Endodermal cell (in vitro differentiated cells): ENCODE results near the gene ZBTB39. TPM values are rescaled to one million over a fixed set of nuclear protein-coding genes. Genes with fewer than 3 reads are reported as not detected.

Source experiments
- DNase-seq: peaks from one replicate; pipeline ENCODE4 v3.0.0-alpha.2; 2017
- H3K27ac ChIP-seq: 2 replicates; pipeline ENCODE4 v1.5.1; 2013; ENCODE audit warnings: mild to moderate bottlenecking, low read depth, low read length, moderate library complexity
- H3K27me3 ChIP-seq: 2 replicates; pipeline ENCODE4 v1.6.1; 2013; ENCODE audit warnings: mild to moderate bottlenecking, low read length, moderate library complexity; ENCODE audit not compliant: insufficient read depth, control insufficient read depth, poor library complexity, severe bottlenecking
- H3K36me3 ChIP-seq: 2 replicates; pipeline ENCODE4 v1.7.0; 2013; ENCODE audit warnings: mild to moderate bottlenecking, low read length, moderate library complexity; ENCODE audit not compliant: control insufficient read depth, insufficient read depth
- H3K4me1 ChIP-seq: one replicate; pipeline ENCODE4 v1.7.0; 2013; ENCODE audit warnings: low read length; ENCODE audit not compliant: control insufficient read depth, insufficient read depth
- H3K4me3 ChIP-seq: 2 replicates; pipeline ENCODE4 v1.5.1; 2013; ENCODE audit warnings: mild to moderate bottlenecking, low read length, moderate library complexity
- H3K9ac ChIP-seq: 2 replicates; pipeline ENCODE4 v1.6.1; 2013; ENCODE audit warnings: mild to moderate bottlenecking, low read length, moderate library complexity; ENCODE audit not compliant: poor library complexity, severe bottlenecking; ENCODE audit errors: extremely low read depth
- H3K9me3 ChIP-seq: 2 replicates; pipeline ENCODE4 v1.6.1; 2013; ENCODE audit warnings: mild to moderate bottlenecking, low read length, moderate library complexity; ENCODE audit not compliant: control insufficient read depth
- H3K27ac Mint-ChIP-seq: 2 replicates; pipeline ENCODE4 v1.8.0; 2020; ENCODE audit warnings: mixed read lengths
- H3K27me3 Mint-ChIP-seq: 2 replicates; pipeline ENCODE4 v1.8.0; 2021; ENCODE audit warnings: mild to moderate bottlenecking, mixed read lengths; ENCODE audit not compliant: insufficient read depth
- H3K36me3 Mint-ChIP-seq: 2 replicates; pipeline ENCODE4 v1.8.0; 2020; ENCODE audit warnings: low read depth, mixed read lengths
- H3K4me1 Mint-ChIP-seq: 2 replicates; pipeline ENCODE4 v1.8.0; 2020; ENCODE audit warnings: mixed read lengths
- H3K4me3 Mint-ChIP-seq: 2 replicates; pipeline ENCODE4 v1.8.0; 2020; ENCODE audit warnings: mild to moderate bottlenecking, moderate library complexity, mixed read lengths
- H3K9me3 Mint-ChIP-seq: 2 replicates; pipeline ENCODE4 v1.8.0; 2020; ENCODE audit warnings: mild to moderate bottlenecking, mixed read lengths
- WGBS, 2 experiments: methylation state at CpG; one replicate each; pipeline versions ENCODE4 v1.1.5 to v1.1.7; 2013; ENCODE audit warnings: missing lambda C conversion rate in 2 of 2, mixed read lengths in 1 of 2; ENCODE audit not compliant: insufficient coverage in 1 of 2, insufficient read length in 1 of 2; 5-methylcytosine and 5-hydroxymethylcytosine counted together
- total RNA-seq, 2 donors: library from RNA; stranded (reverse); fragmentation: NEBNext Ultra II Directional in 1 of 2; extraction: Animal tissue kit (Norgen Biotek cat#: 25700) in 1 of 2; gene quantifications; 2 replicates in 1 of 2; 3 replicates in 1 of 2; pipeline ENCODE4 v1.2.1, GENCODE V29; 2021
- TF ChIP-seq, protein P1 (sequence below): fragments of 200-600 bp; sonication (generic); conservative IDR thresholded peaks from 2 replicates; pipeline ENCODE4 v1.5.0; 2021; ENCODE audit warnings: antibody characterized with exemption, mild to moderate bottlenecking

ZBTB39 gene
- total RNA-seq, 2 donors from 2014 or later: 22.1 to 25.7 TPM

DNA sequence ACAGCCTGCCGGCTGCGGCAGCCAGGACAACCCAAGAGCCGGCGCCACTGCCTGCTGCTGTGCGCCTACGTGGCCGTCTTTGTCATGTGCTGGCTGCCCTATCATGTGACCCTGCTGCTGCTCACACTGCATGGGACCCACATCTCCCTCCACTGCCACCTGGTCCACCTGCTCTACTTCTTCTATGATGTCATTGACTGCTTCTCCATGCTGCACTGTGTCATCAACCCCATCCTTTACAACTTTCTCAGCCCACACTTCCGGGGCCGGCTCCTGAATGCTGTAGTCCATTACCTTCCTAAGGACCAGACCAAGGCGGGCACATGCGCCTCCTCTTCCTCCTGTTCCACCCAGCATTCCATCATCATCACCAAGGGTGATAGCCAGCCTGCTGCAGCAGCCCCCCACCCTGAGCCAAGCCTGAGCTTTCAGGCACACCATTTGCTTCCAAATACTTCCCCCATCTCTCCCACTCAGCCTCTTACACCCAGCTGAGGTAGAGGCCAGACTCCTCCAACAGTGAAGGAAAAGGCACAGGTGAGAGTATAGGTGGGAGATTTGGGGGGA lies 10.3 kb downstream of the ZBTB39 start:
- no peaks in the 10 kb centered on the region for H3K27me3 Mint-ChIP-seq
- H3K4me3 Mint-ChIP-seq: no peak overlapping the region
- H3K9me3 Mint-ChIP-seq: no peaks in the 10 kb centered on the region
- peak; percentile 42 for DNase-seq
- no peaks in the 10 kb centered on the region for H3K9me3 ChIP-seq
- H3K4me3 ChIP-seq: no peak overlapping the region
- no peaks in the 10 kb centered on the region for H3K4me1 ChIP-seq
- peaks cover 3% of the 10 kb centered on the region for H3K4me1 Mint-ChIP-seq
- H3K27ac ChIP-seq: no peak overlapping the region
- TF ChIP-seq, protein P1, sequence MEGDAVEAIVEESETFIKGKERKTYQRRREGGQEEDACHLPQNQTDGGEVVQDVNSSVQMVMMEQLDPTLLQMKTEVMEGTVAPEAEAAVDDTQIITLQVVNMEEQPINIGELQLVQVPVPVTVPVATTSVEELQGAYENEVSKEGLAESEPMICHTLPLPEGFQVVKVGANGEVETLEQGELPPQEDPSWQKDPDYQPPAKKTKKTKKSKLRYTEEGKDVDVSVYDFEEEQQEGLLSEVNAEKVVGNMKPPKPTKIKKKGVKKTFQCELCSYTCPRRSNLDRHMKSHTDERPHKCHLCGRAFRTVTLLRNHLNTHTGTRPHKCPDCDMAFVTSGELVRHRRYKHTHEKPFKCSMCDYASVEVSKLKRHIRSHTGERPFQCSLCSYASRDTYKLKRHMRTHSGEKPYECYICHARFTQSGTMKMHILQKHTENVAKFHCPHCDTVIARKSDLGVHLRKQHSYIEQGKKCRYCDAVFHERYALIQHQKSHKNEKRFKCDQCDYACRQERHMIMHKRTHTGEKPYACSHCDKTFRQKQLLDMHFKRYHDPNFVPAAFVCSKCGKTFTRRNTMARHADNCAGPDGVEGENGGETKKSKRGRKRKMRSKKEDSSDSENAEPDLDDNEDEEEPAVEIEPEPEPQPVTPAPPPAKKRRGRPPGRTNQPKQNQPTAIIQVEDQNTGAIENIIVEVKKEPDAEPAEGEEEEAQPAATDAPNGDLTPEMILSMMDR: no peak
- H3K27ac Mint-ChIP-seq: no peak overlapping the region
- no peak overlapping the region for H3K9ac ChIP-seq
- H3K36me3 Mint-ChIP-seq: peaks cover 22% of the 10 kb centered on the region
- WGBS, 2 experiments: 91 to 94% methylated on average over 10 to 11 of the region's 11 CpGs
- H3K36me3 ChIP-seq: peaks cover 15% of the 10 kb centered on the region
- H3K27me3 ChIP-seq: no peaks in the 10 kb centered on the region

DNA sequence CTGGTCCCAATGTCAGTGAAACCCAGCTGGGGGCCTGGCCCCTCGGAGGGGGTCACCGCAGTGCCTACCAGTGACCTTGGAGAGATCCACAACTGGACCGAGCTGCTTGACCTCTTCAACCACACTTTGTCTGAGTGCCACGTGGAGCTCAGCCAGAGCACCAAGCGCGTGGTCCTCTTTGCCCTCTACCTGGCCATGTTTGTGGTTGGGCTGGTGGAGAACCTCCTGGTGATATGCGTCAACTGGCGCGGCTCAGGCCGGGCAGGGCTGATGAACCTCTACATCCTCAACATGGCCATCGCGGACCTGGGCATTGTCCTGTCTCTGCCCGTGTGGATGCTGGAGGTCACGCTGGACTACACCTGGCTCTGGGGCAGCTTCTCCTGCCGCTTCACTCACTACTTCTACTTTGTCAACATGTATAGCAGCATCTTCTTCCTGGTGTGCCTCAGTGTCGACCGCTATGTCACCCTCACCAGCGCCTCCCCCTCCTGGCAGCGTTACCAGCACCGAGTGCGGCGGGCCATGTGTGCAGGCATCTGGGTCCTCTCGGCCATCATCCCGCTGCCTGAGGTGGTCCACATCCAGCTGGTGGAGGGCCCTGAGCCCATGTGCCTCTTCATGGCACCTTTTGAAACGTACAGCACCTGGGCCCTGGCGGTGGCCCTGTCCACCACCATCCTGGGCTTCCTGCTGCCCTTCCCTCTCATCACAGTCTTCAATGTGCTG lies 11.0 kb downstream of the ZBTB39 start:
- no peaks in the 10 kb centered on the region for H3K9me3 Mint-ChIP-seq
- DNase-seq: peak; percentile 42
- peaks cover 8% of the 10 kb centered on the region for H3K36me3 ChIP-seq
- TF ChIP-seq, protein P1: no peak
- H3K9me3 ChIP-seq: no peaks in the 10 kb centered on the region
- H3K27me3 ChIP-seq: no peaks in the 10 kb centered on the region
- peaks cover 3% of the 10 kb centered on the region for H3K4me1 Mint-ChIP-seq
- no peak overlapping the region for H3K9ac ChIP-seq
- no peaks in the 10 kb centered on the region for H3K27me3 Mint-ChIP-seq
- peaks cover 16% of the 10 kb centered on the region for H3K36me3 Mint-ChIP-seq
- H3K4me1 ChIP-seq: no peaks in the 10 kb centered on the region
- 95 to 96% methylated on average over 18 to 26 of the region's 26 CpGs for WGBS, 2 experiments
- H3K27ac Mint-ChIP-seq: no peak overlapping the region
- no peak overlapping the region for H3K4me3 ChIP-seq
- no peak overlapping the region for H3K4me3 Mint-ChIP-seq
- H3K27ac ChIP-seq: no peak overlapping the region

DNA sequence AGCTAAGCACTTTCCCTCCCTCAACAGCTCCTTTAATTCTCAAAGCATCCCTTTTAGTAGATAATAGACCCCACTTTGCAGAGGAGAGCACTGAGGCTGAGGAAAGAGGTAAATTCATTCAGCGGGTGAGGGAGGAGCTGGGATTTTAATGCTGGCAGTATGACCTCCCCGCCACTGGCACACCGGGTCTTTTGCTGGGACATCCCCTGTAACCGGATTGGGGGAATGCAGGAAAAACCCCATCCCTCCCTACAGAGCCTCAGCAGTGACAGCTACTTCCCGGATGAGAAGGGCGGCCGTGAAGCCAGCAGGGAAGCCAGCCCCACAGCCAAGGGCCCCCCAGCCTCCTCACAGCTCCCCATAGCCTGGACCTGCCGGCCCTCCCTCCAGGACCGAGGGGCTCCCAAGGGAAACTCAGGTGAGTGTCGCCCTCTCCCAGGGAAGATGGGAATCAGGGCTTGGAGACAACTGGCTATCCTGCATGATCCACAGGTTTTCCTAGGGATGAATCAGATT lies 12.1 kb downstream of the ZBTB39 start:
- H3K9me3 Mint-ChIP-seq: no peaks in the 10 kb centered on the region
- H3K4me3 Mint-ChIP-seq: no peak overlapping the region

More for the DNA sequence above, 12.1 kb downstream of the ZBTB39 start:
- peak; percentile 44 for DNase-seq
- no peak overlapping the region for H3K27ac Mint-ChIP-seq
- no peaks in the 10 kb centered on the region for H3K27me3 ChIP-seq
- WGBS, 2 experiments: 80 to 100% methylated on average over 1 to 10 of the region's 10 CpGs
- H3K27ac ChIP-seq: no peak overlapping the region
- H3K27me3 Mint-ChIP-seq: no peaks in the 10 kb centered on the region
- peaks cover 8% of the 10 kb centered on the region for H3K36me3 Mint-ChIP-seq
- no peaks in the 10 kb centered on the region for H3K36me3 ChIP-seq
- H3K4me1 ChIP-seq: no peaks in the 10 kb centered on the region
- no peaks in the 10 kb centered on the region for H3K9me3 ChIP-seq
- no peak overlapping the region for H3K9ac ChIP-seq
- TF ChIP-seq, protein P1: no peak
- peaks cover 3% of the 10 kb centered on the region for H3K4me1 Mint-ChIP-seq
- H3K4me3 ChIP-seq: no peak overlapping the region
